ENCODE measurements around the gene CFAP299. TPM values are rescaled to one million over a fixed set of nuclear protein-coding genes. Genes with fewer than 3 reads are reported as not detected.

Gene CFAP299
- total RNA-seq, 4 donors from 2014 or later: not detected

GRCh38 chr4:80446248-80446647 lies 110.7 kb downstream of the CFAP299 start:
- Histone ChIP-seq H3K4me3 (no peak overlapping the region), H3K4me1 (no peaks in the 10 kb centered on the region), H3K27ac (no peak overlapping the region), H3K27me3 (no peaks in the 10 kb centered on the region), H3K36me3 (no peaks in the 10 kb centered on the region), H3K9me3 (no peaks in the 10 kb centered on the region)
- TF ChIP-seq POLR2A (IDR thresholded peaks at IDR 0.05) (no peak), CTCF (IDR thresholded peaks at IDR 0.05) (no peak)
- no peak for DNase-seq

GRCh38 chr4:80446664-80447063 lies 111.1 kb downstream of the CFAP299 start:
- Histone ChIP-seq H3K27ac (no peak overlapping the region), H3K27me3 (no peaks in the 10 kb centered on the region), H3K9me3 (no peaks in the 10 kb centered on the region), H3K4me3 (no peak overlapping the region), H3K4me1 (no peaks in the 10 kb centered on the region), H3K36me3 (no peaks in the 10 kb centered on the region)
- TF ChIP-seq POLR2A (IDR thresholded peaks at IDR 0.05) (no peak), CTCF (IDR thresholded peaks at IDR 0.05) (no peak)
- no peak for DNase-seq

GRCh38 chr4:80447493-80447892 lies 112.0 kb downstream of the CFAP299 start:
- H3K27me3 ChIP-seq: no peaks in the 10 kb centered on the region
- no peaks in the 10 kb centered on the region for H3K9me3 ChIP-seq
- no peaks in the 10 kb centered on the region for H3K4me1 ChIP-seq
- H3K4me3 ChIP-seq: no peak overlapping the region
- no peak for DNase-seq
- no peaks in the 10 kb centered on the region for H3K36me3 ChIP-seq
- TF ChIP-seq CTCF (IDR thresholded peaks at IDR 0.05): no peak
- no peak for TF ChIP-seq POLR2A (IDR thresholded peaks at IDR 0.05)
- H3K27ac ChIP-seq: no peak overlapping the region

- H3K27ac ChIP-seq: no peak overlapping the region
- no peak for TF ChIP-seq CTCF (IDR thresholded peaks at IDR 0.05)
- no peak for TF ChIP-seq POLR2A (IDR thresholded peaks at IDR 0.05)
- no peaks in the 10 kb centered on the region for H3K27me3 ChIP-seq
- no peak for DNase-seq
- H3K36me3 ChIP-seq: no peaks in the 10 kb centered on the region
- H3K4me1 ChIP-seq: no peaks in the 10 kb centered on the region
- no peaks in the 10 kb centered on the region for H3K9me3 ChIP-seq
- H3K4me3 ChIP-seq: no peak overlapping the region
Measured at GRCh38 chr4:80448056-80448455, 112.5 kb downstream of the CFAP299 start.

- no peaks in the 10 kb centered on the region for H3K36me3 ChIP-seq
- no peaks in the 10 kb centered on the region for H3K9me3 ChIP-seq
- H3K4me3 ChIP-seq: no peak overlapping the region
- H3K27ac ChIP-seq: no peak overlapping the region
- H3K27me3 ChIP-seq: no peaks in the 10 kb centered on the region
- TF ChIP-seq CTCF (IDR thresholded peaks at IDR 0.05) (no peak), POLR2A (IDR thresholded peaks at IDR 0.05) (no peak)
- no peaks in the 10 kb centered on the region for H3K4me1 ChIP-seq
- no peak for DNase-seq
Measured at GRCh38 chr4:80452055-80452454, 116.5 kb downstream of the CFAP299 start.

- Histone ChIP-seq H3K27me3 (no peaks in the 10 kb centered on the region), H3K9me3 (no peaks in the 10 kb centered on the region), H3K36me3 (no peaks in the 10 kb centered on the region), H3K27ac (no peak overlapping the region), H3K4me1 (no peaks in the 10 kb centered on the region), H3K4me3 (no peak overlapping the region)
- DNase-seq: no peak
- TF ChIP-seq POLR2A (IDR thresholded peaks at IDR 0.05) (no peak), CTCF (IDR thresholded peaks at IDR 0.05) (no peak)
Measured at GRCh38 chr4:80452768-80453167, 117.2 kb downstream of the CFAP299 start.

Measured in Peyer's patch (tissue), 4 donors.